ENCODE results near the gene POLL.
A peak's percentile ranks its signal among the peaks of the same experiment; 100 is the strongest.
"Not testable (repeated sequence)": the region's sequence is repeated elsewhere in the genome, so short reads cannot be mapped to it uniquely, and the experiment has no call there.

The POLL gene

GRCh38 chr10:101587725-101588653 is at the start of gene POLL, which contains the start of gene DPCD:
Gene POLL (minus strand): TSS chr10:101588257. CDS start chr10:101587360, 897 bp downstream.
Gene DPCD (plus strand): TSS chr10:101588321. CDS start chr10:101588337, 16 bp downstream.
- Mint-ChIP-seq H3K4me3 (peak within 1 kb of the TSS; percentile 92), H3K9me3 (no peaks in the 10 kb centered on the region), H3K36me3 (ENCODE audit: low read depth) (peaks cover 12% of the 10 kb centered on the region), H3K27ac (peak within 1 kb of the TSS; percentile 70), H3K4me1 (ENCODE audit: low read depth) (peaks cover 16% of the 10 kb centered on the region), H3K27me3 (no peaks in the 10 kb centered on the region)

DNA sequence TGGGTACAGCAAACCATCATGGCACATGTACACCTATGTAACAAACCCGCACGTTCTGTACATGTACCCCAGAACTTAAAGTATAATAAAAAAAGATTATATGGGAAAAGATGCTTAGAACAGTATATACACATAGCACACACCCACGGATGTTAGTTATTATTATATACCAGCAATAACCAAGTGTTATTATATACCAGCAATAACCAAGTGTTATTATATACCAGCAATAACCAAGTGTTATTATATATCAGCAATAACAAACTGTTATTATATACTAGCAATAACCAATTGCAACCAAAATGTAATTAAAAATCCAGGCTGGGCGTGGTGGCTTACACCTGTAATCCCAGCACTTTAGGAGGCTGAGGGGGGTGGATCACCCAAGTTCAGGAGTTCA is 45.5 kb upstream of the POLL start:
- H3K36me3 Mint-ChIP-seq (ENCODE audit: low read depth), result peaks cover 29% of the 10 kb centered on the region
- not testable (repeated sequence) for H3K27ac Mint-ChIP-seq; H3K9me3 Mint-ChIP-seq; H3K4me3 Mint-ChIP-seq; H3K27me3 Mint-ChIP-seq; H3K4me1 Mint-ChIP-seq (ENCODE audit: low read depth)

DNA sequence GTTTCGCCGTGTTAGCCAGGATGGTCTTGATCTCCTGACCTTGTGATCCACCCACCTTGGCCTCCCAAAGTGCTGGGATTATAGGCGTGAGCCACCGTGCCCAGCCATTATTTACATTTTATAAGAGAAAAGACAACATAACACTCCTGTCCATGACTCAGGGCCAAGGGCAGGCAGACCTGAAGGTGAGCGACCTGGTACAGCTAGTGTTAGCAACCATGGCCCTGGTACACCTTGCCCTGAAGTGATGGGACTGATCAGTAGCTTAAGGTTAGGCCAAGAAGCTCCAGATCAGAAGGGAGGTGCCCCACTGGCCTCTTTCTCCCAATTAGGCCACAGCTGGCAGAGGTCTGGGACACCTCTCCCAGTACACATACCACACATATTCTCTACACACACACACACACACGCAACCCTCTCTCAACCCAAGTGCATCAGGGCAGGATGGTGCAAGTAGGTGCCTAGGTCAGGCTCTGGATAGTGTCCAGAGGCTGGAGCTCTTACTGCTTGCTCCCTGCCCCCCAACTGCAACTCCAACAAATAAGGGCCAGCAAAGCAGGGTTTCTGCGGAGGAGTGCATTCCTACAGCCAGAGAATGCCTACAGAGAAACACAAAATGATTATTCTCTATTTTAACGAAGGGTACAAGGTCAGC is 43.9 kb upstream of the POLL start:
- no peak overlapping the region for H3K4me3 Mint-ChIP-seq
- no peak overlapping the region for H3K27ac Mint-ChIP-seq
- H3K9me3 Mint-ChIP-seq, result no peaks in the 10 kb centered on the region
- peaks cover 19% of the 10 kb centered on the region for H3K36me3 Mint-ChIP-seq (ENCODE audit: low read depth)
- no peaks in the 10 kb centered on the region for H3K27me3 Mint-ChIP-seq
- H3K4me1 Mint-ChIP-seq (ENCODE audit: low read depth), result peaks cover 5% of the 10 kb centered on the region

DNA sequence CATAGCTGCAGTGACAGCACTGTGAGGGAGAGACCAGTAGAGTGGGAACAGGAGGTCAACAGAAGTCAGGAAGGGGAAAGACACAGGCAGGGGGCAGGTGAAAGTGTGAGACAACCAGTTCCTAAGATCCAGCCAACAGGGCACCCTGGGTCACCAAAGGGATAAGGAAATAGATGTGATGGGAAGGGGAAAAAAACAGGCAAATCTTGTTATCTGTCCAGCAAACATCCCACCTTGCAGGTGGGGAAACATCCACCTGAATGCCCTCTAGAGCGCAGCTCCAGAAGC is 42.5 kb upstream of the POLL start:
- Mint-ChIP-seq H3K36me3 (ENCODE audit: low read depth) (peaks cover 13% of the 10 kb centered on the region), H3K27me3 (no peaks in the 10 kb centered on the region), H3K4me3 (no peak overlapping the region), H3K9me3 (no peaks in the 10 kb centered on the region), H3K27ac (no peak overlapping the region), H3K4me1 (ENCODE audit: low read depth) (peaks cover 2% of the 10 kb centered on the region)

DNA sequence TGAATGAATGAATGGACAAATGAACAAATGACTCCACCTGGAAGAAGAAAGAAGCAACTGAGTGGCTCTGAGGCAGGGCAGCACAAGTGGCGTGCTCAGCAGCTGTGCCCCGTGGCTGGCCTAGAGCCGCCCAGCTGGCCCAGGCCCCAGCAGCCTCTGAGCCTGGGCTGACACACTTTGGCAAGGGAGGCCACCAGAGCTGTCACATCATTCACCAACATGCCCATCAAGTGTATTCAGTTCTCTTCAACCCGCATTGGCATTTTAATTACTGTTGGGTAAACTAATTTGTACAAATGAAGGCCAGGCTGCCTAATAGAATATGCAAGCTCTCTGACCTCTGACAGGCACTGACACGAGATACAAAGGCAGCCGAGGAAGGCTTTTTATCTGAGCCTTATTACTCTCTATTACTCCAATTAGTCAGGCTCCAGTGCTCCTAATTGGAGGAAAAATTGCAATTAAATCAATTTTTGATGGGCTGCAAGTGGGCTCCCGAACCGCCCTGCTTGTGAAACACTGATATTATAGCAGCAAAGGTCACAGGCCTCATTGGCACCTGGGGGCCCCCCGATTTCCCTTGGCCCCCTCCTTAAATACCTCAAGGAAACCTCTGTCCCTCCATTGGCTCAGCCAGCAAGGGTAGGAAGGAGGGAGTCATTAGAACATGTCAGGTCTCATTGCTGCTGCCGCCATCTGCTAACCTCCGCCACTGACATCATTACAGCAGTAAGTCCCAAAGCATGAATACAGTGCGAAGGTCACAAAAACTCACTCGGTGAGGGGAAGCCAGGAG is 42.0 kb upstream of the POLL start:
- Mint-ChIP-seq H3K36me3 (ENCODE audit: low read depth) (peaks cover 14% of the 10 kb centered on the region), H3K4me1 (ENCODE audit: low read depth) (no peaks in the 10 kb centered on the region), H3K4me3 (no peak overlapping the region), H3K27ac (no peak overlapping the region), H3K27me3 (no peaks in the 10 kb centered on the region), H3K9me3 (no peaks in the 10 kb centered on the region)

- H3K9me3 Mint-ChIP-seq, result no peaks in the 10 kb centered on the region
- no peaks in the 10 kb centered on the region for H3K4me1 Mint-ChIP-seq (ENCODE audit: low read depth)
- no peaks in the 10 kb centered on the region for H3K27me3 Mint-ChIP-seq
- H3K36me3 Mint-ChIP-seq (ENCODE audit: low read depth), result peaks cover 28% of the 10 kb centered on the region
- H3K27ac Mint-ChIP-seq, result no peak overlapping the region
- H3K4me3 Mint-ChIP-seq, result no peak overlapping the region
Measured at GRCh38 chr10:101625821-101626412, 37.9 kb upstream of the POLL start.

- Mint-ChIP-seq H3K36me3 (ENCODE audit: low read depth) (peaks cover 23% of the 10 kb centered on the region), H3K27me3 (no peaks in the 10 kb centered on the region), H3K4me3 (no peak overlapping the region), H3K4me1 (ENCODE audit: low read depth) (no peaks in the 10 kb centered on the region), H3K27ac (no peak overlapping the region), H3K9me3 (no peaks in the 10 kb centered on the region)
Measured at GRCh38 chr10:101624526-101625102, 36.6 kb upstream of the POLL start.

- Mint-ChIP-seq H3K27me3 (no peaks in the 10 kb centered on the region), H3K4me3 (no peak overlapping the region), H3K4me1 (ENCODE audit: low read depth) (no peaks in the 10 kb centered on the region), H3K27ac (no peak overlapping the region), H3K9me3 (no peaks in the 10 kb centered on the region), H3K36me3 (ENCODE audit: low read depth) (peaks cover 23% of the 10 kb centered on the region)
Measured at GRCh38 chr10:101623528-101623927, 35.5 kb upstream of the POLL start.

- no peaks in the 10 kb centered on the region for H3K4me1 Mint-ChIP-seq (ENCODE audit: low read depth)
- H3K27ac Mint-ChIP-seq, result no peak overlapping the region
- no peak overlapping the region for H3K4me3 Mint-ChIP-seq
- H3K9me3 Mint-ChIP-seq, result no peaks in the 10 kb centered on the region
- no peaks in the 10 kb centered on the region for H3K27me3 Mint-ChIP-seq
- H3K36me3 Mint-ChIP-seq (ENCODE audit: low read depth), result peaks cover 19% of the 10 kb centered on the region
Measured at GRCh38 chr10:101619983-101620382, 31.9 kb upstream of the POLL start.

DNA sequence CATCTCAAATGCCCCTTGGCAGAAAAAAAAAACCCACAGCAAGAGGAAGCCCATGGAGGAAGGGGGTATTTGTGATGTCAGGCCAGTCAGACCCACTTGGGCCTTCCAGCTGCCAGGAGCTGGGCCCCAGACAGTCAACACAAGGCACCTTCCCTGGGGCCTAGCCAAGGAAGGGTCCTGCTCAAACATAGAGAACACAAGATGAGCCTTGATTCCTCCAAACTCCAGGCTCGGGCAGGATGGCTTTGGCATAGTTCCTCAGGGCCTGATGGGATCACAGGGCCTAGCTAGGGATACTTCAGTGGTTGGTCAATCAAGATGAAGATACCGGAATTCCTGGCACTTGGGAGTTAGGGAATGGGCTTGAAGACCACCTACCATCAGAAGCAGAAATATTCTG is 30.8 kb upstream of the POLL start:
- peaks cover 14% of the 10 kb centered on the region for H3K36me3 Mint-ChIP-seq (ENCODE audit: low read depth)
- no peaks in the 10 kb centered on the region for H3K4me1 Mint-ChIP-seq (ENCODE audit: low read depth)
- H3K9me3 Mint-ChIP-seq, result no peaks in the 10 kb centered on the region
- H3K27ac Mint-ChIP-seq, result no peak overlapping the region
- no peak overlapping the region for H3K4me3 Mint-ChIP-seq
- no peaks in the 10 kb centered on the region for H3K27me3 Mint-ChIP-seq

DNA sequence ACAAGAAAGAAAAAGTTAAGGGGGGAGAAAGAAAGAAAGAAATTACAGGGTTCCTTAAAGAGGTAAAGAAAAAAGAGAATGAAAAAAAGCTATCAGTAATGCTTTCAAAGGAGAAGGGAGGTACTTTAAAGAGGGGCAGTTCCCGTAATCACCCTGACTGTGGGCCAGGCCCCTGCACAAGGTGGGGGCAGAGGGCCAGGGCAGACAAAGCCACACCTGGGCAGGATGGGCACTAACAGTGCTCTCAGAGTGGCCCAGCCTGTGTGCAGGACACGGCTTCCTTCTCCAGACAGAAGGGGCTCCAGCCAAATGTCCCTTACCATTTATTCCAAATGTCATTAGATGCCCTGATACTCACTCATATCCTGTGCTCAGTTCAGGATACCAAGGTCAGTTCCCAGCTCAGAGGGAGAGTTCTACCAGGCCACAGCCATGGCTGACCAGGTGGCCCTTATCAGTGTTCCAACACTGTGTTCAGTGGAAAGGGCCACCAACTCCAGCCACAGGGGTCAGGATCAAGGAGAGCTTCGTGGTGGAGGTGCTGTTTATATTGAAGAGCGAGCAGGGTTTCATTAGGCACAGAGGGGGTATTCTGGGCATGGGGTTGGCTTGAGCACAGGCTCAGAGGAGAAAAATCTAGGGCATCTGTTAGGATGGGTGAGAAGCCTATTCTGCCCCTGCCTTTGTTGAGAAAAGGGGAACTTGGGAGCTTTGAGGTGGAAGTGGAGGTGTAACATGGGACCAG is 29.9 kb upstream of the POLL start:
- Mint-ChIP-seq H3K4me1 (ENCODE audit: low read depth) (no peaks in the 10 kb centered on the region), H3K27ac (peak overlapping the region; percentile 14), H3K27me3 (no peaks in the 10 kb centered on the region), H3K36me3 (ENCODE audit: low read depth) (peaks cover 10% of the 10 kb centered on the region), H3K4me3 (no peak overlapping the region), H3K9me3 (no peaks in the 10 kb centered on the region)

- Mint-ChIP-seq H3K27ac (peak overlapping the region; percentile 14), H3K9me3 (no peaks in the 10 kb centered on the region), H3K36me3 (ENCODE audit: low read depth) (peaks cover 10% of the 10 kb centered on the region), H3K4me3 (no peak overlapping the region), H3K27me3 (no peaks in the 10 kb centered on the region), H3K4me1 (ENCODE audit: low read depth) (no peaks in the 10 kb centered on the region)
Measured at GRCh38 chr10:101617102-101617823, 29.2 kb upstream of the POLL start.

DNA sequence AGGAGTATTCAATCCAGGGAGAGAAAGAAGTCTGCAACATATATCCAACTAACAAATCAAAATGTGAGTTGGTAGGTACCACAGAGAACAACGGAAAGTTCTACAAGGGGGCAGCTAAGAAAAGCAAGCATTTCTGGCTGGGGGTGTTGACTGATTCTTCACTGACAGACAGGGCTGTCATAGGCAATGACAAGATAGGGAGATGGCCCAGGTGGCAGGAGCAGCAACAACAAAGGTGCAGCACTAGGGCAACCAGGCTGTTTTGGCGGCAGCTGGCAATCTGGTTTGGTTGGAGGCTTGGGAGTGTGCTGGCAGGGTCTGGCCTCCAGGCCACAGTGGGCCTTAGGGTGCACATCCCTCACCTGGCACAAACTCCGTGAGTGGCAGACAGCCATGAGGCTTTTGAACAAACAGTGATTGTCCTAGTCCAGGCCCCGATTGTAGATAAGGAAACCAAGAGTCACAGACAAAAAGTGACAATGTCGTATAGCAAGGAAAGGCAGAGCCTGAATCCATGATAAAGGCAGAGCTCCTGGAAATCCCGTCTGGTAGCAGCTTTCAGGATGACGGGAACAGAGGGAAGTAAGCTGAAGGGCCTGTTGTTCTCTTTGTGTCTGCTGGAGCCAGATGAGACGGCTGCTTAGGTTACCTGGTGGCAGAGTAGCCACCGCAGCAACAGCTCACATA is 28.5 kb upstream of the POLL start:
- H3K4me3 Mint-ChIP-seq, result no peak overlapping the region

More for the DNA sequence above, 28.5 kb upstream of the POLL start:
- Mint-ChIP-seq H3K36me3 (ENCODE audit: low read depth) (peaks cover 4% of the 10 kb centered on the region), H3K27me3 (no peaks in the 10 kb centered on the region), H3K4me1 (ENCODE audit: low read depth) (peaks cover 3% of the 10 kb centered on the region), H3K9me3 (no peaks in the 10 kb centered on the region), H3K27ac (no peak overlapping the region)
